ENCODE results near the gene EVI5.

Gene EVI5

GRCh38 chr1:92784639-92785500 lies at the start of gene EVI5:
Gene EVI5 (minus strand): TSS chr1:92785108. CDS start chr1:92736546, 48,562 bp downstream.
- H3K4me1 ChIP-seq, result peaks cover 8% of the 10 kb centered on the region
- in situ Hi-C loops (cut with MboI; ENCODE audit: low sequenced_read_pairs), result no loop called here
- peak within 1 kb of the TSS; percentile 96 for H3K4me3 ChIP-seq
- no peaks in the 10 kb centered on the region for H3K36me3 ChIP-seq (replicated peaks)
- peak; percentile 97 to 99 for DNase-seq (ENCODE audit: low spot score in 2 of 2)
- H3K27me3 ChIP-seq (ENCODE audit: low read depth), result no peaks in the 10 kb centered on the region
- H3K9me3 ChIP-seq, result no peaks in the 10 kb centered on the region

DNA sequence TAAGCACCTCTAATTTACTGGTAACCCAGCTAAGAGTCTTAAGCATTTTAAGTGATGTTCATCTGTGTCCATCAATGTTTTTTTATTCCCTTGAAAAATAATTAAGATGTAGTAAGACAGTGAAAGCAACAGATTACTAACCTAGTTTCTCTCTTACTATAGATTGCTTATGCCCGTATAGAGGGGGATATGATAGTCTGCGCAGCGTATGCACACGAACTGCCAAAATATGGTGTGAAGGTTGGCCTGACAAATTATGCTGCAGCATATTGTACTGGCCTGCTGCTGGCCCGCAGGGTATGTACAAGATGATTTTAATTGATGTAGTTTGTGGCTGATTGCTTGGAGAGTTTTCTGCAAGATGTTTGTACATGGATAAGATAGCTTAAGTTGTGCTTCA lies 49.7 kb upstream of the EVI5 start:
- Histone ChIP-seq H3K27me3 (ENCODE audit: low read depth) (no peaks in the 10 kb centered on the region), H3K4me1 (peaks cover 18% of the 10 kb centered on the region), H3K4me3 (peak overlapping the region; percentile 100), H3K9me3 (no peaks in the 10 kb centered on the region), H3K36me3 (replicated peaks) (peaks cover 76% of the 10 kb centered on the region)
- in situ Hi-C loops (cut with MboI; ENCODE audit: low sequenced_read_pairs), result no loop called here
- DNase-seq (ENCODE audit: low spot score in 2 of 2), result no peak

- no peaks in the 10 kb centered on the region for H3K27me3 ChIP-seq (ENCODE audit: low read depth)
- peaks cover 18% of the 10 kb centered on the region for H3K4me1 ChIP-seq
- H3K4me3 ChIP-seq, result peak overlapping the region; percentile 100
- H3K9me3 ChIP-seq, result no peaks in the 10 kb centered on the region
- DNase-seq (ENCODE audit: low spot score in 2 of 2), result peak in 1 of 2 experiments; percentile 24
- in situ Hi-C loops (cut with MboI; ENCODE audit: low sequenced_read_pairs), result no loop called here
- H3K36me3 ChIP-seq (replicated peaks), result peaks cover 68% of the 10 kb centered on the region
Observed at GRCh38 chr1:92833840-92834239, 48.9 kb upstream of the EVI5 start.

DNA sequence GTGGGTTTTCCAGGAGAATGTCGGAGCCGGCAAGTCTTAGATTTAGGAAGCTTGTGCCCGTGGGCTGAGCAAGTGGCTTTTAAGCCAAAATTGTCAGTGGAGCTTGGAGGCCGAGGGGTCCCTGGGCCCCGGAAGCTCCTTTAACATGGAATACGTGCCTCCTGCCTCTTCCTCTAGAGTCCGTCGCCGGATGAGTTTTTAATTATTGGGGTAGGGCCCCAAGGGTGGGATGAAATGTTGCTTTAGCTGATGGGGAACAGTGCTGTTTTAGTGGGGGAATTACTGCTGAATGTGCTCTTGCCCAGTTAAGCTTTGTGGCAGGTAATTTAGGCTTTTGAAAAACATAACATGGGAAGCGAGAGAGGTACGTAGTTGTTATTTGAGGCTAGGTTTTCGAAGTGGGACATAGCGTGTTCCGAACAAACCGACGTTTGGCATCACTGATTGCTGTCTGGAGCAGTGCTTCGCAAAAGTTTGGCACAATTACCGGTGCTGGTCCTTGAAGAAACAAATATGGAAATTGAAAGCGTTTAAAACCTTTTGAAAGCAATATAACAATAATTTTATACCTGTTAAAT lies 47.7 kb upstream of the EVI5 start:
- peaks cover 18% of the 10 kb centered on the region for H3K4me1 ChIP-seq
- H3K36me3 ChIP-seq (replicated peaks), result peaks cover 56% of the 10 kb centered on the region
- peak overlapping the region; percentile 100 for H3K4me3 ChIP-seq
- in situ Hi-C loops (cut with MboI; ENCODE audit: low sequenced_read_pairs), result no loop called here
- no peak for DNase-seq (ENCODE audit: low spot score in 2 of 2)
- no peaks in the 10 kb centered on the region for H3K27me3 ChIP-seq (ENCODE audit: low read depth)
- H3K9me3 ChIP-seq, result no peaks in the 10 kb centered on the region

DNA sequence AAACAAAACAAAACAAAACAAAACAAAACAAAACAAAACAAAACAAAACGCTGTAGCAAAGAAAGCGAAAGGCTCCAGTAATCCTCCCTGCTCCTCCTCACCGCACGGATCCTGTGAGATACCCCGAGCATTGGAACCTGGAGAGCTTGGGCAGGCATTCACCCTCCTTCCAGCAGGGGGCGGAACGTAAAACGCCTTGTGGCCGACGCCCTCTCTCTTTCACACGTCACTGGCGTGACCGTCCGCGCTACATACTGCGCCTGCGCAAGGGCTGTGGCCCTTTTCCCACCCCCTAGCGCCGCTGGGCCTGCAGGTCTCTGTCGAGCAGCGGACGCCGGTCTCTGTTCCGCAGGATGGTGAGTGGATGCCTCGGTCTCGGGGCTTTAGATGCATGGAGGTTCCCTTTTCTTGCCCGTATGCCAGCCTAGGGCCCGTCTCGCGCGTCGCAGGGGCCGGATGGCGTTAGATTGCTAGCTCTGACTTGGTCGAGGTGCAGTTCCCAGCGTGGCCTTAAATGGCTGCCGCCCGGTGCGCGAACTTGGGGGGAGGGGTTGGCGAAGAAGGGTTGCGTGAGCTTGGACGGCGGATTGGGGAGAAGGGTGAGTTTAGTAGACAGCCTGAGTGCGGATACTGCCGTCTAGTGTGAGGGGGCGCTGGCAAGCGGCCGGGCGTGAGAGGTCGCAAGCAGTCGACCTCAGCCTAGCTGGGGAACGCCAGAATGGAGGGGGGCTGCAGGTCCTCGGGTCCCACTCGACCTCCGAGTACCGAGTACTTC lies 47.0 kb upstream of the EVI5 start, which contains the start of gene RPL5:
Gene RPL5 (plus strand): TSS at position 279 of the 775 bp plus-strand sequence. CDS start 75 bp downstream, at position 354.
- Histone ChIP-seq H3K36me3 (replicated peaks) (peaks cover 50% of the 10 kb centered on the region), H3K4me1 (peaks cover 18% of the 10 kb centered on the region), H3K4me3 (peak within 1 kb of the TSS; percentile 100), H3K27me3 (ENCODE audit: low read depth) (no peaks in the 10 kb centered on the region), H3K9me3 (no peaks in the 10 kb centered on the region)
- in situ Hi-C loops (cut with MboI; ENCODE audit: low sequenced_read_pairs), result no loop called here
- peak; percentile 92 to 98 for DNase-seq (ENCODE audit: low spot score in 2 of 2)

DNA sequence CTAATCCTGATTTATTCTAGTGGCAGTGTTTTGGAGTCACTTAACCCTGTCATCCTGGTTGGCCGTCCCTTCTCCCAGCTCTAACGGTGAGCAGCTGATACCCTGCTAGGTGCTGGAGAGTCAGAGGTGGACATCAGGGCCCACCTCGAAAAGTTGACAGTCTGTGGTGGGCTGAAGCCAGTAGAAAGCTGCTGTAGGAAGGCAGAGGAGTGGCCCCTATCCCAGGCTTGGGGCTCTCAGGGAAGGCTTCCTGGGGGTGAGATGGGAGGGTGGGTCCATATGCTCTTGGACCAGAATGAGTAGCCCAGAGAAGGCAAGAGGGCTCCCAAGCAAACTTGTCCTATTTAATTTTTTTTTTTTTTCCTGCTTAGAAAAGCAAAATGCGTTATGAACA lies 46.5 kb upstream of the EVI5 start:
- Histone ChIP-seq H3K27me3 (ENCODE audit: low read depth) (no peaks in the 10 kb centered on the region), H3K4me3 (peak overlapping the region; percentile 100), H3K36me3 (replicated peaks) (peaks cover 44% of the 10 kb centered on the region), H3K9me3 (no peaks in the 10 kb centered on the region), H3K4me1 (peaks cover 18% of the 10 kb centered on the region)
- in situ Hi-C loops (cut with MboI; ENCODE audit: low sequenced_read_pairs), result no loop called here
- no peak for DNase-seq (ENCODE audit: low spot score in 2 of 2)

- Histone ChIP-seq H3K4me1 (no peaks in the 10 kb centered on the region; the same call in 1 of the 2 replicates), H3K27me3 (ENCODE audit: low read depth) (no peaks in the 10 kb centered on the region), H3K4me3 (no peak overlapping the region), H3K36me3 (replicated peaks) (no peaks in the 10 kb centered on the region), H3K9me3 (no peaks in the 10 kb centered on the region)
- no peak for DNase-seq (ENCODE audit: low spot score in 2 of 2)
- in situ Hi-C loops (cut with MboI; ENCODE audit: low sequenced_read_pairs), result no loop called here
Observed at GRCh38 chr1:92826792-92827191, 41.9 kb upstream of the EVI5 start.

DNA sequence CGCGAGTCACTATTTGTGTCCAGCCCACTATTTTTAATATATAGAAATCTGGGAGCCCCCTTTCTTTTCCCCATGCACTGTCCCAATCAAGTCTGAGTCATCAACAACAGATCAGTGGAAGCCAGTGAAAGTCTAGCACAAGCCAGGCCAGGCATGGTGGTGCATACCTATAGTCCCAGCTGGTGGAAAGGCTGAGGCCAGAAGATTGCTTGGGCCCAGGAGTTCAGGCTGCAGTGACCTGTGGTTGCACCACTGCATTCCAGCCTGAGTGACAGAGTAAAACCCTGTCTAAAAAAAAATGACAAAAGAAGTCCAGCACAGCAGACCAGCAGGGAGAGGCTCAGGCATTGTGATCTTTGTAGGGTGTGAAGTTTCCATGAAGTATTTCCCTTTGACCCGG lies 38.0 kb upstream of the EVI5 start:
- in situ Hi-C loops (cut with MboI; ENCODE audit: low sequenced_read_pairs), result no loop called here
- Histone ChIP-seq H3K4me1 (no peaks in the 10 kb centered on the region), H3K27me3 (ENCODE audit: low read depth) (no peaks in the 10 kb centered on the region), H3K9me3 (no peaks in the 10 kb centered on the region), H3K4me3 (no peak overlapping the region), H3K36me3 (replicated peaks) (no peaks in the 10 kb centered on the region)
- DNase-seq (ENCODE audit: low spot score in 2 of 2), result no peak

GRCh38 chr1:92820551-92820950 lies 35.6 kb upstream of the EVI5 start:
- in situ Hi-C loops (cut with MboI; ENCODE audit: low sequenced_read_pairs), result no loop called here
- no peaks in the 10 kb centered on the region for H3K27me3 ChIP-seq (ENCODE audit: low read depth)
- no peaks in the 10 kb centered on the region for H3K4me1 ChIP-seq
- H3K36me3 ChIP-seq (replicated peaks), result no peaks in the 10 kb centered on the region
- no peak overlapping the region for H3K4me3 ChIP-seq
- no peaks in the 10 kb centered on the region for H3K9me3 ChIP-seq
- DNase-seq (ENCODE audit: low spot score in 2 of 2), result no peak

GRCh38 chr1:92820024-92820423 lies 35.1 kb upstream of the EVI5 start:
- no peaks in the 10 kb centered on the region for H3K27me3 ChIP-seq (ENCODE audit: low read depth)
- no peaks in the 10 kb centered on the region for H3K36me3 ChIP-seq (replicated peaks)
- no peaks in the 10 kb centered on the region for H3K4me1 ChIP-seq
- in situ Hi-C loops (cut with MboI; ENCODE audit: low sequenced_read_pairs), result no loop called here
- H3K9me3 ChIP-seq, result no peaks in the 10 kb centered on the region
- H3K4me3 ChIP-seq, result no peak overlapping the region
- DNase-seq (ENCODE audit: low spot score in 2 of 2), result no peak

DNA sequence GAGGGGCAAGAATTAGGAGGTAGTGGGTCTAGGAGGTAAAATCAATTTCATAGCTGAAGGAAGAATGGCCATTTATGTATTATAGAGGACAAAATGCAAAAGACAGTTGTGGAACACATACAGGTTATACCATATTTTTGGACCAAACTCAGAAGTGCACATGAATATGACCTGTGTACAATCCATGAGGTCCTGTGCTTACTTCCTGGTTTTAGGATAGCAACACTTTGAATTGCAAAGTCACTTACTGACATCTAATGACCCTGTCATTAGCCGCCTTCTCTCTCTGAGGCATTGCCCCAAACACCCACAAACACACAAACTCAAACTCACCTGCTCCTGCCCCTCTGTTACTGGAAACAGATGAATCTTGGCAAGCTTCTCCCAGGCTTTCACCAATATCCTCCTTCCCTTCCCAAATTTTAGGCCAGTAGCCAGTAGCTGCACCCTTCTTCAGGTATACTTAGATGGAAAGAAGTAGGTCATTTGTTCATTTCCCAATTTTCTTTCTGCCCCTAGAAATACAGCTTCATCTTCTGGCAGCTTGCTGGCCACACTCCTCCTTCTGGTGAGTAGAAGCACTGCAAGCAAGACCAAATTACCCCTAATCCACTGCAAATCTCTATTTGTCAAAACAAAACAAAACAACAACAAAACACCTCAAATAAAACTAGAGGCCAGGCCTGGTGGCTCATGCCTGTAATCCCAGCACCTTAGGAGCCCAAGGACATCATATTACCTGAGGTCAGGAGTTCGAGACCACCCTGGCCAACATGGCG lies 33.3 kb upstream of the EVI5 start:
- in situ Hi-C loops (cut with MboI; ENCODE audit: low sequenced_read_pairs), result no loop called here
- no peaks in the 10 kb centered on the region for H3K27me3 ChIP-seq (ENCODE audit: low read depth)
- peak; percentile 44 to 48 for DNase-seq (ENCODE audit: low spot score in 2 of 2)
- no peak overlapping the region for H3K4me3 ChIP-seq
- no peaks in the 10 kb centered on the region for H3K4me1 ChIP-seq
- no peaks in the 10 kb centered on the region for H3K36me3 ChIP-seq (replicated peaks)
- no peaks in the 10 kb centered on the region for H3K9me3 ChIP-seq

- H3K4me1 ChIP-seq, result no peaks in the 10 kb centered on the region
- no peaks in the 10 kb centered on the region for H3K27me3 ChIP-seq (ENCODE audit: low read depth)
- H3K9me3 ChIP-seq, result no peaks in the 10 kb centered on the region
- in situ Hi-C loops (cut with MboI; ENCODE audit: low sequenced_read_pairs), result no loop called here
- DNase-seq (ENCODE audit: low spot score in 2 of 2), result no peak
- no peak overlapping the region for H3K4me3 ChIP-seq
- no peaks in the 10 kb centered on the region for H3K36me3 ChIP-seq (replicated peaks)
Observed at GRCh38 chr1:92817137-92817697, 32.3 kb upstream of the EVI5 start.

GRCh38 chr1:92816732-92817131 lies 31.8 kb upstream of the EVI5 start:
- no peaks in the 10 kb centered on the region for H3K27me3 ChIP-seq (ENCODE audit: low read depth)
- in situ Hi-C loops (cut with MboI; ENCODE audit: low sequenced_read_pairs), result no loop called here
- no peak for DNase-seq (ENCODE audit: low spot score in 2 of 2)

More at GRCh38 chr1:92816732-92817131, 31.8 kb upstream of the EVI5 start:
- no peaks in the 10 kb centered on the region for H3K4me1 ChIP-seq
- H3K36me3 ChIP-seq (replicated peaks), result no peaks in the 10 kb centered on the region
- H3K4me3 ChIP-seq, result no peak overlapping the region
- H3K9me3 ChIP-seq, result no peaks in the 10 kb centered on the region
